OCI-LY3 (cell line): ENCODE results near the gene CFAP97D2.

Experiments used
- H2AFZ ChIP-seq: fragments of 200-600, 300-600 bp; shearing (Covaris generic); 2 replicates; pipeline ENCODE4 v1.6.0; 2014; ENCODE audit warnings: antibody characterized with exemption, low read depth, low read length
- H3K27ac ChIP-seq: fragments of 200-600, 300-600 bp; sonication (generic); 2 replicates; pipeline ENCODE4 v1.5.1; 2014; ENCODE audit warnings: mild to moderate bottlenecking, low read length, moderate library complexity, mixed read lengths
- H3K27me3 ChIP-seq: fragments of 200-600, 300-600 bp; sonication (generic); 2 replicates; pipeline ENCODE4 v1.6.1; 2014; ENCODE audit warnings: low read depth, low read length, mixed read lengths
- H3K36me3 ChIP-seq: fragments of 200-600, 300-600 bp; sonication (generic); replicated peaks from 2 replicates; pipeline ENCODE3; 2014; ENCODE audit warnings: low read depth, low read length, mixed read lengths
- H3K4me1 ChIP-seq: fragments of 300-600, 200-600 bp; sonication (generic); 2 replicates; pipeline ENCODE4 v1.6.1; 2014; ENCODE audit warnings: low read length, mixed read lengths
- H3K4me2 ChIP-seq: fragments of 200-600, 300-600 bp; sonication (generic); 2 replicates; pipeline ENCODE4 v1.6.1; 2014; ENCODE audit warnings: low read length, mixed read lengths
- H3K4me3 ChIP-seq: fragments of 300-600, 200-600 bp; sonication (generic); 2 replicates; pipeline ENCODE4 v1.5.1; 2014; ENCODE audit warnings: antibody characterized with exemption, mild to moderate bottlenecking, low read length, moderate library complexity
- H3K79me2 ChIP-seq: fragments of 300-600, 200-600 bp; shearing (Covaris generic); 2 replicates; pipeline ENCODE4 v1.6.1; 2014; ENCODE audit warnings: mild to moderate bottlenecking, low read length, mixed read lengths
- H3K9ac ChIP-seq: fragments of 300-600, 200-600 bp; shearing (Covaris generic); 2 replicates; pipeline ENCODE4 v1.6.0; 2014; ENCODE audit warnings: mild to moderate bottlenecking, low read length, moderate library complexity
- H3K9me3 ChIP-seq: fragments of 200-600, 300-600 bp; shearing (Covaris generic); 2 replicates; pipeline ENCODE4 v1.6.1; 2014; ENCODE audit warnings: low read length, mixed read lengths; ENCODE audit not compliant: insufficient read depth
- H4K20me1 ChIP-seq: fragments of 200-600, 300-600 bp; sonication (generic); 2 replicates; pipeline ENCODE4 v1.6.1; 2016; ENCODE audit warnings: low read length, mixed read lengths; ENCODE audit not compliant: insufficient read depth
- EZH2phosphoT487 ChIP-seq: fragments of 200-600 bp; shearing (Covaris generic); IDR thresholded peaks from 2 replicates; pipeline ENCODE4 v1.6.1; 2018; ENCODE audit warnings: antibody characterized with exemption, mixed run types, low read depth
- TF ChIP-seq, protein P1 (sequence below): fragments of 200-600, 300-600 bp; sonication (generic); IDR thresholded peaks from 2 replicates; pipeline ENCODE4 v1.5.1; 2014; ENCODE audit warnings: antibody characterized with exemption, low read length, low read depth

The CFAP97D2 gene

DNA sequence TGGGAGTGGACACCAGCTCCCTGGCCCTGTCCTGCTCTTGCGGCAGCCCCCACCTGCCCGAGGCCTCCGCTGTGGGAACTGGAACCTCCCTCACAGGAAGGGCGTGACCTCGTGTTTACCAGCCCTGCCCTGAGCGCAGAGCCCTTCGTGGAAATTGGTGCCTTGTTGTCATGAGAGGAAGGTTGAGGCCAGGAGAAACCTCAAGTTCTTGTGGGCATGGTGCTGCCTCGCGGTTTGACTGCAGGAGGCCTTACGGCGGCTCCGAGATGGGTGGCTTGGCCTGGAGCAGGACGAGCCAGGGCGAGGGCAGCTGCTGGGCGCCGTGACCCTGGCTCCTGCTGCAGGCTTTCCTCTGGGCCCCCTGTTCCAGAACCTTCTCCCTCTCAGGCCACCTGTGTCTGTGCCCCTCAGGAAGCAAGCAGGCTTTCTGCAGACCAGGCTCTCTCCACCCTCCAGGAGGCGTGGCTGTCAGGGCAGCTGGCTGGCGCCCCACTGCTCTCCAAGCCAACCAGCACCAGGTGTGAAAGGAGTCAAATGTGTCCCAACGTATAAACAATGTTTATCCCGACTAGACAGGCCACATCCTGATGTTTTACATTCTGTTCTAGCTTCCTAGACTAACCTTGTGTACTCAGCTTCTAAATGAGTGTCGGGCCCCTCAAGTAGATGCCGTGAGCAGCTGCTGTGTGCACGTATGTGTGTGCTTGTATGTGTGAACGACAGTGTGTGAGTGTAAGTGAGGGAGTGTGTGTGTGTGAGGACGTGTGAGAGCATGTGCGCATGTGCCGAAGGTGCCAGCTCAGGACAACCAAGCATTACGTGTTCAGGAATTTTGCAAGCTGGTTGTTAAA is 36.2 kb upstream of the CFAP97D2 start:
- TF ChIP-seq EZH2phosphoT487 = no peak
- TF ChIP-seq, protein P1, sequence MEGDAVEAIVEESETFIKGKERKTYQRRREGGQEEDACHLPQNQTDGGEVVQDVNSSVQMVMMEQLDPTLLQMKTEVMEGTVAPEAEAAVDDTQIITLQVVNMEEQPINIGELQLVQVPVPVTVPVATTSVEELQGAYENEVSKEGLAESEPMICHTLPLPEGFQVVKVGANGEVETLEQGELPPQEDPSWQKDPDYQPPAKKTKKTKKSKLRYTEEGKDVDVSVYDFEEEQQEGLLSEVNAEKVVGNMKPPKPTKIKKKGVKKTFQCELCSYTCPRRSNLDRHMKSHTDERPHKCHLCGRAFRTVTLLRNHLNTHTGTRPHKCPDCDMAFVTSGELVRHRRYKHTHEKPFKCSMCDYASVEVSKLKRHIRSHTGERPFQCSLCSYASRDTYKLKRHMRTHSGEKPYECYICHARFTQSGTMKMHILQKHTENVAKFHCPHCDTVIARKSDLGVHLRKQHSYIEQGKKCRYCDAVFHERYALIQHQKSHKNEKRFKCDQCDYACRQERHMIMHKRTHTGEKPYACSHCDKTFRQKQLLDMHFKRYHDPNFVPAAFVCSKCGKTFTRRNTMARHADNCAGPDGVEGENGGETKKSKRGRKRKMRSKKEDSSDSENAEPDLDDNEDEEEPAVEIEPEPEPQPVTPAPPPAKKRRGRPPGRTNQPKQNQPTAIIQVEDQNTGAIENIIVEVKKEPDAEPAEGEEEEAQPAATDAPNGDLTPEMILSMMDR = no peak
- Histone ChIP-seq H3K9me3 (no peaks in the 10 kb centered on the region), H3K36me3 (no peaks in the 10 kb centered on the region), H4K20me1 (peaks cover 6% of the 10 kb centered on the region; the same call in 1 of the 2 replicates), H3K4me1 (peaks cover 10% of the 10 kb centered on the region), H2AFZ (no peak overlapping the region), H3K9ac (no peak overlapping the region), H3K27ac (no peak overlapping the region), H3K4me3 (no peak overlapping the region), H3K4me2 (no peak overlapping the region), H3K79me2 (no peaks in the 10 kb centered on the region), H3K27me3 (peaks cover 34% of the 10 kb centered on the region)

DNA sequence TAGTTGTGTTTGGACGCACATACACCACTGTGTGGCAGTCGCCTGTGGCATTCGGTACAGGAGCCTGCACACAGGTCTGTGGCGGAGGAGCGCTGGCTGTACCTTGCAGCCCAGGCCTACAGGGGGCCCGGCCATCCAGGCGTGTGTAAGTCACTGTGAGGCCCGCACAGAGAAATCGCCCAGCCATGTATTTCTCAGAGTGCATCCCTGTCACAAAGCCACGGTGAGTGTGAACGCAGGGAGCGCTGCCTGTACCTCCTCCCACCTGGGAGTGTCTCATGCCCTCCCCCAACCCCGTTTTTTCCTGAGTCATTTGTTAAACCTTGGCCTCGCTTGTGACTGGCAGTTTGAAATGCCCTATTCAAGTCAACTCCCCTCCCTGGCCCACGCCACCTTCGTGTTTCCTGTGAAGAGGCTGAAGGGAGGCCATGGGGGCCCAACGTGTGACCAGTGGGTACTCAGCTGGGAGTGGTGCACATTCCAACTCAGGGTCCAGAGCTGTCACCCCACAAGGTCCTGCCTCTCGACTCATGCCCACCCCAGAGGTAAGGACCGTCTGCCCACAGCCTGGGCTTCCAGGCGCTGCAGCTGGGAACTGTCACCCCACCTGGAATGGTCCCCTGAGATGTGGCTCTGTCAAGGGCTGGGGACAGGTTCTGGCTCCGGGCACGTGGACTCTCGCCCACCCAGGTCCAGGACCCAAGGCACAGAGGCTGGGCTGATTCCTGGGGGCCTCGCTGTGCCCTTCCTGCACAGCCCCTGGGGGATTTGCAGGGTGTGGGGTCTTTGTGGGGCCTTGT is 35.1 kb upstream of the CFAP97D2 start:
- no peak overlapping the region for H3K27ac ChIP-seq
- H3K9ac ChIP-seq = no peak overlapping the region
- peaks cover 10% of the 10 kb centered on the region for H3K4me1 ChIP-seq
- H3K27me3 ChIP-seq = peaks cover 45% of the 10 kb centered on the region
- H3K9me3 ChIP-seq = no peaks in the 10 kb centered on the region
- no peaks in the 10 kb centered on the region for H3K36me3 ChIP-seq
- TF ChIP-seq, protein P1 = peak; percentile 39
- TF ChIP-seq EZH2phosphoT487 = no peak
- H2AFZ ChIP-seq = no peak overlapping the region
- no peaks in the 10 kb centered on the region for H3K79me2 ChIP-seq
- no peak overlapping the region for H3K4me3 ChIP-seq
- peaks cover 6% of the 10 kb centered on the region; the same call in 1 of the 2 replicates for H4K20me1 ChIP-seq
- H3K4me2 ChIP-seq = no peak overlapping the region

DNA sequence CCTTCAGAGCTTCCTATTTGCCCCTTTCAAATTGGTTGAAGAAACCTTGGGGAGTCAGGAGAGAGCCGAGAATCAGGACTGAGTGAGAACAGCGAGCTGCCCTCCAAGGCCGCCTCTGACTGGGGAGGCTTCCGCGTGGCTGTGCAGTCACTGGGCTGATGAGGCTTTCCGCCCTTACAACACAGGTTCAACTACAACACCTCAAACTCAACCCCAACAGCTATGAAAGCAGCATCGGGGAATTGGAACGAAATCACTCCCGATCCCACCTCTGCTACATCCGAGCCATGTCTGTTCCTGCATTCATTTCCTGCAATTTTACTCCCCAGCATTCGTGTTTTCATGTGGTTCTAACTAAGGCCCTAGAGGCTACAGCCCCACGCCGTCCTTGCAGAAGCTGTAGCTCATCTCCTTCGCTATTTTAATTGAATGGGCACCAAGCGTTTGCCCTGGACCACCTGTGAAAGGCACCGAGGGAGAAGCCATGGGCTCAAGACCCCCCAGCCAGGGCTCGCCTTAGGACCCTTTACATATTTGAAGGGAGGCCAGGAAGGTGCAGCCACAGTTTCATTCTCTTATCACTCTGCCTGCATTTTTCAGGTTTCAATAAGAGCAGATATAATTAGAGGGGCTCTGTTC is 34.3 kb upstream of the CFAP97D2 start:
- H3K79me2 ChIP-seq = no peaks in the 10 kb centered on the region
- H3K4me2 ChIP-seq = no peak overlapping the region
- H3K9ac ChIP-seq = no peak overlapping the region
- H3K4me1 ChIP-seq = peaks cover 10% of the 10 kb centered on the region
- H3K9me3 ChIP-seq = no peaks in the 10 kb centered on the region
- H3K27me3 ChIP-seq = peaks cover 47% of the 10 kb centered on the region
- no peak overlapping the region for H3K27ac ChIP-seq
- H3K36me3 ChIP-seq = no peaks in the 10 kb centered on the region
- no peak overlapping the region for H2AFZ ChIP-seq
- peaks cover 6% of the 10 kb centered on the region; the same call in 1 of the 2 replicates for H4K20me1 ChIP-seq
- no peak overlapping the region for H3K4me3 ChIP-seq
- TF ChIP-seq EZH2phosphoT487 = no peak
- TF ChIP-seq, protein P1 = no peak
